ENCODE data around the gene PTCD3. TPM values are rescaled to one million over a fixed set of nuclear protein-coding genes. Genes with fewer than 3 reads are reported as not detected.

The PTCD3 gene
- total and polyA plus RNA-seq, 12 donors: 34.8 to 332 (median 112) TPM

DNA sequence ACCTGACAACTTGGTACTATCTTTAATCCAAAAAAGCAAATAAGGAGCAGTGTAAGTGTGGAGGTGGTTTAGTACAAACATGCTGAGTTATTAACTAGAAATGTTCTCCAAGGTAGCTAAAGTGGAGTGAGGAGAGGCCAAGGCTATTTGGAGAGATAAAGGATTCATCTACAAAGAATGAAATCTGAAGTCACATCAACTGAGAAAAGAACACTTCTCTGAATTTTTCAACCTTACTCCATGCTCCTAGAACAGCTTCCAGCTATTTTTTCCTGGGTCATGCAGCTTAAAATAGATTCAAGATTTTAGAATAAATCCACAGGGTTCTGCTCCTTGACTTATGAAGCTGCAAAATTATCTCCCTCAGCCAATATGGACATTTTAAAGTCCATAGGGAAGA is 70.6 kb downstream of the PTCD3 start:
- Histone ChIP-seq H3K9me3 (replicated peaks in 1 of 3) (no peaks in the 10 kb centered on the region), H3K27ac (peak overlapping the region in 4 of 5 donors; percentile 26 to 42 (median 40)), H3K27me3 (no peaks in the 10 kb centered on the region), H3K36me3 (replicated peaks in 1 of 2) (peaks cover 0 to 32% of the 10 kb centered on the region in 2 donors), H3K4me3 (no peak overlapping the region), H3K4me1 (replicated peaks in 1 of 2) (peaks cover 12 to 38% of the 10 kb centered on the region in 2 donors)
- TF ChIP-seq POLR2A (IDR thresholded peaks at IDR 0.05): no peak
- TF ChIP-seq, protein P1, sequence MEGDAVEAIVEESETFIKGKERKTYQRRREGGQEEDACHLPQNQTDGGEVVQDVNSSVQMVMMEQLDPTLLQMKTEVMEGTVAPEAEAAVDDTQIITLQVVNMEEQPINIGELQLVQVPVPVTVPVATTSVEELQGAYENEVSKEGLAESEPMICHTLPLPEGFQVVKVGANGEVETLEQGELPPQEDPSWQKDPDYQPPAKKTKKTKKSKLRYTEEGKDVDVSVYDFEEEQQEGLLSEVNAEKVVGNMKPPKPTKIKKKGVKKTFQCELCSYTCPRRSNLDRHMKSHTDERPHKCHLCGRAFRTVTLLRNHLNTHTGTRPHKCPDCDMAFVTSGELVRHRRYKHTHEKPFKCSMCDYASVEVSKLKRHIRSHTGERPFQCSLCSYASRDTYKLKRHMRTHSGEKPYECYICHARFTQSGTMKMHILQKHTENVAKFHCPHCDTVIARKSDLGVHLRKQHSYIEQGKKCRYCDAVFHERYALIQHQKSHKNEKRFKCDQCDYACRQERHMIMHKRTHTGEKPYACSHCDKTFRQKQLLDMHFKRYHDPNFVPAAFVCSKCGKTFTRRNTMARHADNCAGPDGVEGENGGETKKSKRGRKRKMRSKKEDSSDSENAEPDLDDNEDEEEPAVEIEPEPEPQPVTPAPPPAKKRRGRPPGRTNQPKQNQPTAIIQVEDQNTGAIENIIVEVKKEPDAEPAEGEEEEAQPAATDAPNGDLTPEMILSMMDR (IDR thresholded peaks at IDR 0.05): no peak
- DNase-seq: no peak
- intact Hi-C loops (cut with DNase I): no loop called here

GRCh38 chr2:86185517-86186212 is 79.6 kb downstream of the PTCD3 start:
- 7 to 61% (median 57%) methylated on average over 1 of the region's 1 CpG for WGBS, 4 donors
- Histone ChIP-seq H3K9me3 (replicated peaks in 1 of 3) (no peaks in the 10 kb centered on the region), H3K36me3 (replicated peaks in 1 of 2) (no peaks in the 10 kb centered on the region), H3K27ac (peak overlapping the region in 4 of 5 donors; percentile 55 to 81 (median 76)), H3K27me3 (no peaks in the 10 kb centered on the region), H3K4me1 (replicated peaks in 1 of 2) (peaks cover 9 to 54% of the 10 kb centered on the region in 2 donors), H3K4me3 (peak overlapping the region in 1 of 4 donors; percentile 18)
- no peak for DNase-seq
- TF ChIP-seq, protein P1 (IDR thresholded peaks at IDR 0.05): no peak
- TF ChIP-seq POLR2A (IDR thresholded peaks at IDR 0.05): no peak
- intact Hi-C loops (cut with DNase I): no loop called here

DNA sequence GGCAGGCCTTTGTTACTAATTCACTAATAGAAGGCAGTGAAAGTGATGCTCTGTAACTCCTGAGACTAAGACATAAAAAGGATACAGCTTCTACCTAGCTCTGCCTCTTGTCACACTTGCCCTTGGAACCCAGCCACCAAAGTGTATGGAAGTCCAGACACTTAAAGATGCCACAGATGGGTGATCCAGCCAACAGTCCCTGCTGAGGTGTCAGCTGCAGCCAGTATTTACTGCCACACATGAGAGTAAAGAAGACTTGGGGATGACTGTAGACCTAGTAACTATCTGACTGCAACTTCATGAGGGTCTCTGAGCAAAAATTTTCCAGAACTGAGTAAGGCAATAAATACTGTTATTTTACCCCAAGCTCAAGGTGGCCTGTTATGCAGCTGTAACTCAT is 80.4 kb downstream of the PTCD3 start:
- Histone ChIP-seq H3K9me3 (replicated peaks in 1 of 3) (no peaks in the 10 kb centered on the region), H3K27ac (peak overlapping the region in 2 of 5 donors; percentile 55 to 81), H3K4me1 (replicated peaks in 1 of 2) (peaks cover 14 to 61% of the 10 kb centered on the region in 2 donors), H3K27me3 (no peaks in the 10 kb centered on the region), H3K4me3 (no peak overlapping the region), H3K36me3 (replicated peaks in 1 of 2) (no peaks in the 10 kb centered on the region)
- no peak for DNase-seq
- intact Hi-C loops (cut with DNase I): no loop called here
- no peak for TF ChIP-seq POLR2A (IDR thresholded peaks at IDR 0.05)
- TF ChIP-seq, protein P1 (IDR thresholded peaks at IDR 0.05): no peak

GRCh38 chr2:86189782-86190416 is 83.9 kb downstream of the PTCD3 start:
- Histone ChIP-seq H3K27ac (no peak overlapping the region), H3K36me3 (replicated peaks in 1 of 2) (no peaks in the 10 kb centered on the region), H3K27me3 (no peaks in the 10 kb centered on the region), H3K9me3 (replicated peaks in 1 of 3) (no peaks in the 10 kb centered on the region), H3K4me1 (replicated peaks in 1 of 2) (peaks cover 21 to 69% of the 10 kb centered on the region in 2 donors), H3K4me3 (no peak overlapping the region)
- DNase-seq: no peak
- intact Hi-C loops (cut with DNase I): no loop called here
- WGBS, 4 donors: 82 to 85% (median 85%) methylated on average over 7 of the region's 7 CpGs
- no peak for TF ChIP-seq POLR2A (IDR thresholded peaks at IDR 0.05)
- TF ChIP-seq, protein P1 (IDR thresholded peaks at IDR 0.05): no peak

Small RNAs within 50 kb of the gene (small RNA-seq; reads per million reads assigned to genes)
- gene RF00019 (0 reads per million in 2 donors), gene SNORD94 (5,451 to 10,709 reads per million in 2 donors)

Other genes with a start within 250 kb of the PTCD3 start
- gene ST3GAL5, start 217.2 kb upstream of the PTCD3 start, total RNA-seq: 100 to 1,000 TPM in 4 of 9 donors, 10 to 100 TPM in 5; 25.6 to 172 (median 89.2) TPM
- gene ST3GAL5, start 217.2 kb upstream of the PTCD3 start, polyA plus RNA-seq: 10 to 100 TPM; 79.2 to 96.4 (median 79.7) TPM
- gene POLR1A, start 349 bp upstream of the PTCD3 start, total RNA-seq: 10 to 100 TPM; 11.8 to 50.1 (median 28.7) TPM
- 10 to 100 TPM in 1 of 3 donors, 1 to 10 TPM in 2; 4.6 to 15.4 (median 6.8) TPM for gene POLR1A, start 349 bp upstream of the PTCD3 start, polyA plus RNA-seq
- gene IMMT, start 89.2 kb downstream of the PTCD3 start, total RNA-seq: 100 to 1,000 TPM in 7 of 9 donors, 10 to 100 TPM in 2; 94.6 to 196 (median 137) TPM
- gene IMMT, start 89.2 kb downstream of the PTCD3 start, polyA plus RNA-seq: 100 to 1,000 TPM in 1 of 3 donors, 10 to 100 TPM in 2; 32.2 to 192 (median 41.4) TPM
- 10 to 100 TPM; 33.3 to 67.2 (median 42.0) TPM for gene MRPL35, start 93.2 kb downstream of the PTCD3 start, total RNA-seq
- 100 to 1,000 TPM in 1 of 3 donors, 10 to 100 TPM in 2; 27.6 to 104 (median 32.9) TPM for gene MRPL35, start 93.2 kb downstream of the PTCD3 start, polyA plus RNA-seq
- 1 to 10 TPM in 8 of 9 donors, under 1 TPM in 1; 0.36 to 9.3 (median 4.0) TPM for gene REEP1, start 231.4 kb downstream of the PTCD3 start, total RNA-seq
- gene REEP1, start 231.4 kb downstream of the PTCD3 start, polyA plus RNA-seq: 1 to 10 TPM; 1.7 to 4.9 (median 2.1) TPM